Inferior parietal cortex (tissue), 1 donor: ENCODE data around the gene DXO.
"Not testable (repeated sequence)": the region's sequence is repeated elsewhere in the genome, so short reads cannot be mapped to it uniquely, and the experiment has no call there.

Experiments used
- DNase-seq: peaks from one replicate; pipeline ENCODE4 v3.0.0-alpha.2; 2016; ENCODE audit errors: extremely low spot score

The DXO gene

GRCh38 chr6:31971993-31972708, at the start of gene DXO:
DXO (minus strand) TSS chr6:31972138; CDS start chr6:31971675, 463 bp downstream.
- peak; percentile 97 for DNase-seq

DNA sequence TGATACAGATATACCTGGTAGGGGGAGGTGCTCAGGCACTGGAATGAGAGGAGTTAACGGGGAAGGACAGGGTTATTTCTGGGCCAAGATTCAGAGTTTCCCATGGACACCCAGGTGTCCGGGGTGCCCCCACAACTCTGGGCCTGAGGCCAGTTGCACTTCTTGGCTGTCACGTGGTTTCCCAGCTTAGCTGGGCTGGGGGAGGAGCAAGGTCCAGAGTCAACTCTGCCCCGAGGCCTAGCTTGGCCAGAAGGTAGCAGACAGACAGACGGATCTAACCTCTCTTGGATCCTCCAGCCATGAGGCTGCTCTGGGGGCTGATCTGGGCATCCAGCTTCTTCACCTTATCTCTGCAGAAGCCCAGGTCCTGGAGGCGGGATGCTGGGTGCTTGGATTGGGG, 42.6 kb upstream of the DXO start, which contains the start of gene C4B:
TSS of gene C4B (plus strand) at position 249 of the 400 bp plus-strand sequence. CDS start at position 300, 51 bp downstream.
- not testable (repeated sequence) for DNase-seq

DNA sequence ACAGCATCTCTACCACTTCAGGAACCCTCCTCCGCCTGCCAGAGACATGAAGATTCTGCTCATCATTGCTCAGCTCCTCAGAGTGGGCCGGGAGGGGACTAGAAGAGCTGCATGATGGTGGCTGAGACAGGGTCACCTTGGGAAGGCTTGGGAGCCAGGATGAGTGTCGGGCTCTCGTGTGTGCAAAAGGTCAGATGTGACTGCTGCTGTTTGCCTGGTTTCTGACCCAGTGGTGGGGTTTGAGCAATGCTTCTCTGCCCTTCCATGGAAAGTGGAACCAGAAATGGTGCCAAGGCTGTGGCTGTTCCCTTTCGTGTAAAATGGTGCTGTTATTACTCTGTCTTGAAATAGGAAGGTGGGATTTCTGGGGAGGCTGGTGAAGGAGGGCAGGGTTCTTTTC, 41.8 kb upstream of the DXO start:
- not testable (repeated sequence) for DNase-seq

DNA sequence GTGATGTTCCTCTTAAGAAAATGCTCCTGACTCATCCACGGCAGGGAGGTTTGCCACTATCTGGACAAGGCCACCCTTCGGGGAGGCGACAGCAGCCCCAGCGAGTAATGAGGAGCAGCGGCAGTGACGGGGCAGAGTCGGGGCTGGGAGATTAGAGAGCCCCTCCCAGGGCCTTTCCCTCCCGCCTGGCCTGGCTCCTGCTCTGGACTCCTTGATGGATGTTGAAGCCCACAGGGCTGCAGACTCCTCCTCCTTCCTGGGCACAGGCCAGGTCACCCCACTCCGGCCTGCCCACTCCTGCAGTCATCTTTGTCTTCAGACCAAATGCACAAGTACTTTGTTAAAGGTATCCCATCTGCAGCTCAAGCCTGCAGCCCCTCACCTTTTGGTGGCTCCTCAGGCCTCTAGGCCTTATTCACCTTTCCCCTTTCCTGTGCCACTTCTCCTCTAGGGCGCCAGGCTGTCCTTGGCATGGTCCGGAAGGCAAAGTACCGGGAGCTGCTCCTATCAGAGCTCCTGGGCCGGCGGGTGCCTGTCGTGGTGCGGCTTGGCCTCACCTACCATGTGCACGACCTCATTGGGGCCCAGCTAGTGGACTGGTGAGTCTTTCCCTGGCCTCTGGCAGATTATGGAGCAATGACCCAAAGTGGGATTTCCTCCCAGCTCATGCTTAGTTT, 41.1 kb upstream of the DXO start:
- peak; percentile 1 for DNase-seq

- DNase-seq, result not testable (repeated sequence)
Measured at GRCh38 chr6:32010856-32011530, 39.1 kb upstream of the DXO start.

- not testable (repeated sequence) for DNase-seq
Measured at GRCh38 chr6:32009537-32009936, 37.6 kb upstream of the DXO start.

DNA sequence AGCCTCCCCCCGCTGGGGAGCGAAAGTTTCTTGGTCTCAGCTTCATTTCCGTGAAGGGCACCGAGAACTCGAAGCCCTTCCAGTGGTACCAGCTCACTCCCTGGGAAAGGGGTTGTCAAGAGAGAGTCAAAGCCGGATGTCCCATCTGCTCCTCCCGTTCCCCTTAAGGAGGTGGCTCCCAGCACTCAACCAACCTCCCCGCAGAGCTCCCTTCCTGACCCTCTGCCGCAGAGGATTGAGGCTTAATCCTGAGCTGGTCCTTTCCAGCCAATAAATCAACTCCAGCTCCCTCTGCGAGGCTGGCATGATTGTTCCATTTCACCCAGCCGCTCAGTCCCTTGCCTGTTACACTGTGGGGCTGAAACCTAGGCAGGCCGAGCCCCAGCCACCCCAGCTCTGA, 36.7 kb upstream of the DXO start:
- not testable (repeated sequence) for DNase-seq

- not testable (repeated sequence) for DNase-seq
Measured at GRCh38 chr6:32008037-32008436, 36.1 kb upstream of the DXO start.

GRCh38 chr6:32007086-32007485, 35.1 kb upstream of the DXO start:
- DNase-seq, result not testable (repeated sequence)

- not testable (repeated sequence) for DNase-seq
Measured at GRCh38 chr6:32005991-32006529, 34.1 kb upstream of the DXO start.

DNA sequence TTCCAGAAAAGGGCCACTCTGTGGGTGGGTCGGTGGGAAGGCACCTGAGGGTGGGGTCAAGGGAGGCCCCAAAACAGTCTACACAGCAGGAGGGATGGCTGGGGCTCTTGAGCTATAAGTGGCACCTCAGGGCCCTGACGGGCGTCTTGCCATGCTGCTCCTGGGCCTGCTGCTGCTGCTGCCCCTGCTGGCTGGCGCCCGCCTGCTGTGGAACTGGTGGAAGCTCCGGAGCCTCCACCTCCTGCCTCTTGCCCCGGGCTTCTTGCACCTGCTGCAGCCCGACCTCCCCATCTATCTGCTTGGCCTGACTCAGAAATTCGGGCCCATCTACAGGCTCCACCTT, 33.6 kb upstream of the DXO start:
- DNase-seq, result not testable (repeated sequence)

DNA sequence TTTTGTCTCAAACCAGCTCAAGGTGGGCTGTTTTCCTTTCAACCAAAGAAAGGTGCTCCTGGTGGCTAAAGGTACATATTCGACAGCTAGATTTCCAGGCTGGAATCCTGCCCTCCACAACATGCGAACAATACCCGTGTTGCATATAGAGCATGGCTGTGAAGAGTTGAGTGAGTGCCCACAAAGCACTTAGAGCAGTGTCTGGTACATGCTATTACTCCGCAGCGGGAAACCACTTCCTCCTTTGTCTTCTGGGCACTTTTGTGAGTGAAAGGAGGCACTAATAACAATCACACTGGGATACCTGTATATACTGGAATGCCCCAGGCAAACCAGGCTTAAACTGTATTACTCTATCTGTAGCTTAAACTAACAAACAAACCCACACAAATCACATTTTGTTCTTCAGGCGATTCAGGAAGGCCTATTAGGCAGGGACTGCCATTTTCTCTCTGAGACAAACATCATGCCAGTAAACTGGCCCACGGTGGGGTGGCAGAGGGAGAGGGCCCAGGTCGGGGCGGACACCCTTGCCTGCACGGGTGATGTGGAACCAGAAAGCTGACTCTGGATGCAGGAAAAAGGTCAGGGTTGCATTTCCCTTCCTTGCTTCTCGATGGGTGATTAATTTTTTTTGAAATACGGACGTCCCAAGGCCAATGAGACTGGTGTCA, 33.1 kb upstream of the DXO start:
- DNase-seq, result not testable (repeated sequence)

- not testable (repeated sequence) for DNase-seq
Measured at GRCh38 chr6:32004393-32004792, 32.5 kb upstream of the DXO start.

GRCh38 chr6:32003301-32003700, 31.4 kb upstream of the DXO start:
- not testable (repeated sequence) for DNase-seq

DNA sequence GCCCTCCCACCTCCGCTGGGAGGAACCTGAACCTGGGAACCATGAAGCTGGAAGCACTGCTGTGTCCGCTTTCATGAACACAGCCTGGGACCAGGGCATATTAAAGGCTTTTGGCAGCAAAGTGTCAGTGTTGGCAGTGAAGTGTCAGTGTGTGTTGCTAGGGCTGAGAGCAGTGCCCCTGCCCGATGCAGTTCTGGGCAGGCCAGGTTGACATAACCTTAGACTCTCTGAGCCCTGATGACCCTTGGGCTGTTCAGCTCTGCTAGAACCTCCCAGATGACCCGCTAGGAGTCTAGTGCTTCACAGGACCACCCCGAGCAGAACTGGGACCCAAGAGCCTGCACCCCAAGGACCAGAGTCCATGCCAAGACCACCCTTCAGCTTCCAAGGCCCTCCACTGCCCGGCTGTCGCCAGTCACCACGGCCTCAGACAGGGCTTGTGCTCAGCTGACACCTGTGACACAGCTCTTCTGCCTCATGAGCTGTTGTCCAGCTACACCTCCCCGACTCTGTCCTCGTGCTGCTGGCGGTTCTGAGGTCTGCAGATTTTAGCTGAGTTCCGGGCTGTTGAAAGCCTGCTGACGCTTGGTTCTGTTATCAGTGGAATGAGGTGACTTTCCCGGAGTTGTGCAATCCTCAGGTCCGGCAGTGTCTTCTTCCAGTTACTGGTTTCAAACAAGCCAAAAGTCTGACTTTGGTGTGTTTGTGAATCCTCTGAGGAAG, 30.8 kb upstream of the DXO start:
- DNase-seq, result not testable (repeated sequence)

- DNase-seq, result not testable (repeated sequence)
Measured at GRCh38 chr6:31996385-31996784, 24.4 kb upstream of the DXO start.

DNA sequence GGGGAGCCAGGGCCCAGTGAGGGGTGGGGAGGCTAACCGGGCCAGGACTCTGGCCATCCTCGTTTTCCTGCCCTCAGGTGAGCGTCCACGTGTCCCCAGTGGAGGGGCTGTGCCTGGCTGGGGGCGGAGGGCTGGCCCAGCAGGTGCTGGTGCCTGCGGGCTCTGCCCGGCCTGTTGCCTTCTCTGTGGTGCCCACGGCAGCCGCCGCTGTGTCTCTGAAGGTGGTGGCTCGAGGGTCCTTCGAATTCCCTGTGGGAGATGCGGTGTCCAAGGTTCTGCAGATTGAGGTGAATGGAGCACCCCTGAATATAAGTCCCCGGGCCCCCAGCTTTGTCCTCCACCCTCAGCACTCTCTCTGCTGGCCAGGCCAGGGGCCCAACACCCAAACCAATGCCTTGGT, 22.5 kb upstream of the DXO start:
- not testable (repeated sequence) for DNase-seq

DNA sequence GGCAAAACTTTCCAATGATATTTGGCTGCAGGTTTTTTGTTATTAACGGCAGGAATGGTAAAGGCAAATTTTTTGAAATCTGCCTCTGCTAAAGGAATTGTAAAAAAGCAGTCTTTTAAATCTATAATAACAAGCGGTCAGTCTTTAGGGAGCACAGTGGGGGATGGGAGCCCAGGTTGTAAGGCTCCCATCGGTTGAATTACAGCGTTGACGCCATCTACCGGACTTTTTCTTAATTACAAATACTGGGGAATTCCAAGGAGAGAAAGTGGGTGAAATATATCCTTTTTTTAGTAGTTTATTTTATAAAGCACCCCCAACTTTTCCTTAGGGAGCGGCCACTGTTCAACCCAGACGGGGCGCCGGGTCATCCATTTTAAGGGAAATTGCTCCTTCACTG, 17.4 kb upstream of the DXO start:
- DNase-seq, result not testable (repeated sequence)

DNA sequence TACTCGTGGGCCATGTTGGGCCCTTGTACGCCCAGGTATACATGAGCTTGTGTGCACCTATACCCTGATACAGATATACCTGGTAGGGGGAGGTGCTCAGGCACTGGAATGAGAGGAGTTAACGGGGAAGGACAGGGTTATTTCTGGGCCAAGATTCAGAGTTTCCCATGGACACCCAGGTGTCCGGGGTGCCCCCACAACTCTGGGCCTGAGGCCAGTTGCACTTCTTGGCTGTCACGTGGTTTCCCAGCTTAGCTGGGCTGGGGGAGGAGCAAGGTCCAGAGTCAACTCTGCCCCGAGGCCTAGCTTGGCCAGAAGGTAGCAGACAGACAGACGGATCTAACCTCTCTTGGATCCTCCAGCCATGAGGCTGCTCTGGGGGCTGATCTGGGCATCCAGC, 9.8 kb upstream of the DXO start, which contains the start of gene C4A:
TSS of gene C4A (plus strand) at position 314 of the 400 bp plus-strand sequence. CDS start at position 365, 51 bp downstream.
- DNase-seq, result not testable (repeated sequence)

- not testable (repeated sequence) for DNase-seq
Measured at GRCh38 chr6:31980998-31981397, 9.1 kb upstream of the DXO start.
